Thyroid gland (tissue), 4 donors: ENCODE results near the gene WDR19. TPM values are rescaled to one million over a fixed set of nuclear protein-coding genes. Genes with fewer than 3 reads are reported as not detected.

Source experiments
- DNase-seq, 2 donors: peaks; one replicate each; pipeline ENCODE4 v3.0.0-alpha.2; 2019
- H3K27ac ChIP-seq, 3 donors: fragments of 200-600 bp; sonication (generic); 1 replicate in 2 of 3; 2 replicates in 1 of 3; pipeline ENCODE4 v1.5.1; 2016 to 2019; ENCODE audit warnings: mild to moderate bottlenecking in 1 of 3, moderate library complexity in 1 of 3
- H3K27me3 ChIP-seq: fragments of 200-600 bp; sonication (generic); one replicate; pipeline ENCODE4 v1.5.1; 2019
- H3K36me3 ChIP-seq, 2 donors: fragments of 200-600 bp; sonication (generic); one replicate each; pipeline ENCODE4 v1.5.1; 2016 to 2019
- H3K4me1 ChIP-seq, 2 donors: fragments of 200-600 bp; sonication (generic); one replicate each; pipeline ENCODE4 v1.5.1; 2017 to 2019
- H3K4me3 ChIP-seq, 3 donors: fragments of 200-600 bp; sonication (generic); replicated peaks in 1 of 3; 1 replicate in 2 of 3; 2 replicates in 1 of 3; pipeline ENCODE4 v1.5.1; 2016; ENCODE audit warnings: mild to moderate bottlenecking in 1 of 3
- H3K9me3 ChIP-seq: fragments of 200-600 bp; sonication (generic); one replicate; pipeline ENCODE4 v1.5.1; 2017
- POLR2A ChIP-seq, 2 donors: fragments of 450-650 bp; IDR thresholded peaks; one replicate each; pipeline ENCODE4 v1.6.1; 2017; ENCODE audit warnings: antibody characterized with exemption in 2 of 2, mild to moderate bottlenecking in 2 of 2, moderate library complexity in 1 of 2
- WGBS, 2 donors: methylation state at CpG; one replicate each; pipeline ENCODE4 v1.1.5; 2017; 5-methylcytosine and 5-hydroxymethylcytosine counted together
- intact Hi-C: fragments of 100-400 bp; cut with DNase I; formaldehyde crosslinking; loops from one replicate; pipeline ENCODE4 v1.15.1; 2023
- total RNA-seq, 4 donors: library from RNA; depleted of rRNA; stranded (reverse); fragments of >200 nt; gene quantifications; one replicate each; pipeline ENCODE4 v1.2.3, GENCODE V29; 2016
- TF ChIP-seq, protein P1 (sequence below), 6 experiments: fragments of 200-600 bp in 3 of 6; fragments of 450-650 bp in 3 of 6; sonication (generic) in 3 of 6; IDR thresholded peaks; one replicate each; pipeline ENCODE4 v1.5.1; 2016 to 2019; ENCODE audit warnings: antibody characterized with exemption in 6 of 6, mild to moderate bottlenecking in 2 of 6, inconsistent platforms in 1 of 6, moderate library complexity in 1 of 6

The WDR19 gene
- total RNA-seq, 4 donors from 2014 or later, result 62.9 to 92.9 (median 82.0) TPM

DNA sequence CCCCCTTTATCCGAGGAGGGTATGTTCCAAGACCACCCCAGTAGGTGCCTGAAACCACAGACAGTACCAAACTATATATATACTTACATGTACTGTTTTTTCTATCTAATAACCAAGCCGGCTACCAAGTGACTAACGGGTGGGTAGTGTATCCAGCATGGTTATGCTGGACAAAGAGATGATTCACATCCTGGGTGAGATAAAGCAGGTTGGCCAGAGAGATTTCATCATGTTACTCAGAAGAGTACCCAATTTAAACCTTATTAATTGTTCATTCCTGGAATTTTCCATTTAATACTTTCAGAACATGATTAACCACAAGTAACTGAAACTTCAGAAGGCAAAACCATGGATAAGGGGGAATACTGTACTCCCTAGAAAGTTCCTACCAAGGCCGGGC, 137.3 kb downstream of the WDR19 start:
- TF ChIP-seq POLR2A (IDR thresholded peaks at IDR 0.05), result no peak
- TF ChIP-seq, protein P1, sequence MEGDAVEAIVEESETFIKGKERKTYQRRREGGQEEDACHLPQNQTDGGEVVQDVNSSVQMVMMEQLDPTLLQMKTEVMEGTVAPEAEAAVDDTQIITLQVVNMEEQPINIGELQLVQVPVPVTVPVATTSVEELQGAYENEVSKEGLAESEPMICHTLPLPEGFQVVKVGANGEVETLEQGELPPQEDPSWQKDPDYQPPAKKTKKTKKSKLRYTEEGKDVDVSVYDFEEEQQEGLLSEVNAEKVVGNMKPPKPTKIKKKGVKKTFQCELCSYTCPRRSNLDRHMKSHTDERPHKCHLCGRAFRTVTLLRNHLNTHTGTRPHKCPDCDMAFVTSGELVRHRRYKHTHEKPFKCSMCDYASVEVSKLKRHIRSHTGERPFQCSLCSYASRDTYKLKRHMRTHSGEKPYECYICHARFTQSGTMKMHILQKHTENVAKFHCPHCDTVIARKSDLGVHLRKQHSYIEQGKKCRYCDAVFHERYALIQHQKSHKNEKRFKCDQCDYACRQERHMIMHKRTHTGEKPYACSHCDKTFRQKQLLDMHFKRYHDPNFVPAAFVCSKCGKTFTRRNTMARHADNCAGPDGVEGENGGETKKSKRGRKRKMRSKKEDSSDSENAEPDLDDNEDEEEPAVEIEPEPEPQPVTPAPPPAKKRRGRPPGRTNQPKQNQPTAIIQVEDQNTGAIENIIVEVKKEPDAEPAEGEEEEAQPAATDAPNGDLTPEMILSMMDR (IDR thresholded peaks at IDR 0.05), result no peak
- 92 to 95% methylated on average over 4 of the region's 4 CpGs for WGBS, 2 donors
- H3K36me3 ChIP-seq, result peaks cover 4 to 10% of the 10 kb centered on the region in 2 donors

DNA sequence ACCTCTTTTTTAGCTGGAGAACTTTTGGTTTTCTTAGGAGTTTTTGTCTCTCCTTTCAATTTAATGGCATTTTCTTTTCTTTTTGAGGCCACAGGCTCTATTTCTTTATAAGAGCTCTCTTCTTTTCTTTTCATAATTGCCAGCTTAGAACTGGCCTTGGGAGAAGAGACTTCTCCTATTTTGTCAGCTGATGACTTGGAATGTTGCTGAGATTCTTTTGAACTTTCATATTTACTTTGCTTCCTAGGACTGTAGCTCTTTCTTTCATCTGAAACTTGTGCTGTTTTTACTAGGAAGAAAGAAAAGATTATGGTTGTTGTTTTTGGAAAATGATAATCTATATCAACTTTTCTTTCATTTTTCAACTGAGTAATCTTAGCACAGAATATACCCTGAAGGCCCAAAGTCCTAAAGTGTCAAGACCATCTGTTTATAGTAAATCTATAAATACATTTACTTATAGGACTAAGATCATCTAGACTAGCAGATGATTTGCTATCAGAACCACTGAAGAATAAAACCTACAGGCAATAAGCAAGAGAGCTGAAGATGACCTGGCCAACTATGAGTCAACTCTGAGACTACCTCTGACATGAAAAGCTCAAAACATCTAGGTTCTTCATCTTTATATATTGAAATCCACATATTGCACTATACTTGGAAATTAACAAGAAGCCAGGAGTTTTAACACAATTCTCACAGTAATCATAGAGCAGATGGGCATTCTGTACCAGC, 138.2 kb downstream of the WDR19 start:
- intact Hi-C loops, result no loop called here
- Histone ChIP-seq H3K36me3 (peaks cover 4 to 10% of the 10 kb centered on the region in 2 donors), H3K4me3 (no peak overlapping the region), H3K27ac (no peak overlapping the region), H3K27me3 (no peaks in the 10 kb centered on the region), H3K9me3 (no peaks in the 10 kb centered on the region), H3K4me1 (no peaks in the 10 kb centered on the region)
- no peak for DNase-seq
- no peak for TF ChIP-seq POLR2A (IDR thresholded peaks at IDR 0.05)
- TF ChIP-seq, protein P1 (IDR thresholded peaks at IDR 0.05), result no peak

More for the DNA sequence above, 137.3 kb downstream of the WDR19 start:
- no peaks in the 10 kb centered on the region for H3K4me1 ChIP-seq
- intact Hi-C loops, result no loop called here
- H3K4me3 ChIP-seq, result no peak overlapping the region
- DNase-seq, result no peak
- H3K27ac ChIP-seq, result no peak overlapping the region
- no peaks in the 10 kb centered on the region for H3K27me3 ChIP-seq
- H3K9me3 ChIP-seq, result no peaks in the 10 kb centered on the region

- H3K27me3 ChIP-seq, result no peaks in the 10 kb centered on the region
- TF ChIP-seq, protein P1 (IDR thresholded peaks at IDR 0.05), result no peak
- TF ChIP-seq POLR2A (IDR thresholded peaks at IDR 0.05), result no peak
- H3K9me3 ChIP-seq, result no peaks in the 10 kb centered on the region
- no peak overlapping the region for H3K27ac ChIP-seq
- 93 to 100% methylated on average over 1 of the region's 1 CpG for WGBS, 2 donors
- DNase-seq, result no peak
- H3K4me3 ChIP-seq, result no peak overlapping the region
- no peaks in the 10 kb centered on the region for H3K4me1 ChIP-seq
- intact Hi-C loops, result no loop called here
- H3K36me3 ChIP-seq, result peaks cover 0 to 4% of the 10 kb centered on the region in 2 donors
Observed at GRCh38 chr4:39323821-39324220, 141.5 kb downstream of the WDR19 start.

DNA sequence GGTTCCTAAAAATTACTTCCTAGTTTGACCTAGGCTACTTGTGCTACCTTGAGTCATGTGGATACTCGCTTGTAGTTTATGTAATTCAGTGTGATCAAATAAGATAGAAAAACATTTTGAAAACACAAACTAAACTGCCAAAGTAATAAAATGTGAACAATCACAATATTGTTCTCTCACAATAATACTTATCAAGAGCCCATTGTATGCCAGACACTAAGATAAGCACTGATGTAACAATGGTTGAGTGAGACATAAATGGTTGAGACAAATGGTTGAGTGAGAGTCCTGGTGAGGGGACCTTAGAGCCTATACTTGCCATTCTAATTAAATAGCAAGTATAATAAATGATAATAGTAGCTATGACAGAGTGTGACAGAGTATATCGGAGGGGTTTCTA, 142.1 kb downstream of the WDR19 start:
- TF ChIP-seq POLR2A (IDR thresholded peaks at IDR 0.05), result no peak
- TF ChIP-seq, protein P1 (IDR thresholded peaks at IDR 0.05), result no peak
- WGBS, 2 donors, result 96 to 98% methylated on average over 2 of the region's 2 CpGs
- H3K27ac ChIP-seq, result no peak overlapping the region
- peaks cover 0 to 4% of the 10 kb centered on the region in 2 donors for H3K36me3 ChIP-seq
- H3K9me3 ChIP-seq, result no peaks in the 10 kb centered on the region
- H3K27me3 ChIP-seq, result no peaks in the 10 kb centered on the region
- no peak for DNase-seq
- H3K4me3 ChIP-seq, result no peak overlapping the region
- intact Hi-C loops, result no loop called here
- H3K4me1 ChIP-seq, result no peaks in the 10 kb centered on the region

DNA sequence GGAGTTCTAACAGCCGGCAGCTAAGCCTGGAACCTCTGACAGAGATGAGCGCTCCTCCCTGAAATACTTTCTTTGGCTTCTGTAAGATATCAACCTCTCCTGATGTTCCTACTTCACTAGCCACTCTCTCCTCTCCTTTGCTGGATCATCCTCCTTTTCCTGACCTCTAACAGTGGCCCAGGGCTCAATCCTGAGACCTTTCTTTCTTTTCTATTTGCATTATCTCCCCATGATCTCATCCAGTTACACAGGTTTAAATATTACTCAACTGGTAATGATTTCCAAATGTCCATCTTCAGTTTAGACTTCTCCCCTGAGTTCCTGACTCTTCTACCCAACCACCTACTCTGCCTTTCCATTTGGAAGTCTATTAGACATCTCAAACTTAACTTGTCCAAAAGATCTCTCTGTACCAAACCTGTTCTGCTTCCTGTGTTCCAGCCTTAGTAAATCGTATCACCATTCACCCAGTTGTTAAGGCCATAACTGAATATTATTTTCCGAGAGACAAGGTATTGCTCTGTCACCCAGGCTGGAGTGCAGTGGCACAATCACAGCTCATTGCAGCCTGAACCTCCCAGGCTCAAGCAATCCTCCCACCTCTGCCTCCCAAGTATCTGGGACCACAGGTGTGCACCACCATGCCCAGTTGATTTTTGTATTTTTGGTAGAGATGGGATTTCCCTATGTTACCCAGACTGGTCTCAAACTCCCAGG, 142.7 kb downstream of the WDR19 start:
- Histone ChIP-seq H3K4me1 (no peaks in the 10 kb centered on the region), H3K36me3 (no peaks in the 10 kb centered on the region), H3K4me3 (no peak overlapping the region), H3K27ac (no peak overlapping the region), H3K27me3 (no peaks in the 10 kb centered on the region), H3K9me3 (no peaks in the 10 kb centered on the region)
- DNase-seq, result no peak
- intact Hi-C loops, result no loop called here
- WGBS, 2 donors, result 83 to 86% methylated on average over 4 of the region's 4 CpGs
- no peak for TF ChIP-seq POLR2A (IDR thresholded peaks at IDR 0.05)
- TF ChIP-seq, protein P1 (IDR thresholded peaks at IDR 0.05), result no peak
